H1 (cell line): ENCODE data around the gene KRTAP6-1. TPM values are rescaled to one million over a fixed set of nuclear protein-coding genes. Genes with fewer than 3 reads are reported as not detected.

ENCODE experiments used
- CTCF ChIA-PET: fragments of 300-600 bp; sonication (Branson Sonifier 250); formaldehyde crosslinking; loops from one replicate; lab custom pipeline; 2021; ENCODE audit not compliant: partially characterized antibody; lab: Charles Lee
- POLR2A ChIA-PET: fragments of 300-600 bp; sonication (Branson Sonifier 250); formaldehyde crosslinking; loops from one replicate; lab custom pipeline; 2021; ENCODE audit warnings: inconsistent platforms; ENCODE audit not compliant: partially characterized antibody; lab: Charles Lee
- DNase-seq, 2 experiments: peaks; one replicate each; pipeline versions ENCODE4 v3.0.0 to v3.0.0-alpha.2; 2010 to 2022; ENCODE audit warnings: low spot score in 2 of 2, low read depth in 1 of 2, mixed read lengths in 1 of 2
- FAIRE-seq: peaks from 2 replicates; lab custom pipeline; 2011; peaks lifted over from hg19 to GRCh38; lab: Jason Lieb, UNC
- H2AFZ ChIP-seq: 2 replicates; pipeline ENCODE4 v1.8.1; 2012; ENCODE audit warnings: low read length, inconsistent platforms
- H2AK5ac ChIP-seq: 2 replicates; pipeline ENCODE4 v1.6.1; 2013; ENCODE audit warnings: low read depth, low read length
- H2BK120ac ChIP-seq: replicated peaks from 2 replicates; pipeline ENCODE3; 2013; ENCODE audit warnings: low read depth, low read length, inconsistent platforms
- H2BK12ac ChIP-seq: 2 replicates; pipeline ENCODE4 v1.6.1; 2013; ENCODE audit warnings: low read depth, low read length
- H2BK15ac ChIP-seq: 2 replicates; pipeline ENCODE4 v1.6.1; 2013; ENCODE audit warnings: low read length
- H2BK20ac ChIP-seq: 2 replicates; pipeline ENCODE4 v1.6.1; 2013; ENCODE audit warnings: low read length
- H2BK5ac ChIP-seq: 2 replicates; pipeline ENCODE4 v1.6.1; 2013; ENCODE audit warnings: low read depth, low read length
- H3K14ac ChIP-seq: 2 replicates; pipeline ENCODE4 v1.6.1; 2013; ENCODE audit warnings: inconsistent platforms; ENCODE audit not compliant: insufficient read length
- H3K18ac ChIP-seq: 2 replicates; pipeline ENCODE4 v1.6.1; 2013; ENCODE audit warnings: low read length; ENCODE audit errors: extremely low read depth
- H3K23ac ChIP-seq: 2 replicates; pipeline ENCODE4 v1.6.1; 2013; ENCODE audit warnings: inconsistent platforms; ENCODE audit not compliant: insufficient read length
- H3K23me2 ChIP-seq: 2 replicates; pipeline ENCODE4 v1.6.1; 2013; ENCODE audit warnings: low read depth, low read length
- H3K27ac ChIP-seq: 2 replicates; pipeline ENCODE4 v1.6.1; 2011; ENCODE audit warnings: low read depth, low read length, inconsistent platforms
- H3K27me3 ChIP-seq, 4 experiments: replicated peaks in 1 of 4; 1 replicate in 1 of 4; 2 replicates in 3 of 4; pipeline versions ENCODE4 v1.6.1 to v1.8.1; 2011 to 2013; ENCODE audit warnings: low read length in 3 of 4, mild to moderate bottlenecking in 3 of 4, inconsistent platforms in 2 of 4, mixed read lengths in 2 of 4, moderate library complexity in 1 of 4; ENCODE audit not compliant: control insufficient read depth in 3 of 4, insufficient read depth in 3 of 4; ENCODE audit errors: extremely low read depth in 1 of 4
- H3K36me3 ChIP-seq, 4 experiments: 2 replicates each; pipeline versions ENCODE4 v1.6.1 to v1.8.1; 2011 to 2013; ENCODE audit warnings: mild to moderate bottlenecking in 4 of 4, low read length in 3 of 4, moderate library complexity in 2 of 4, control low read depth in 1 of 4, inconsistent platforms in 1 of 4; ENCODE audit not compliant: insufficient read depth in 4 of 4, control insufficient read depth in 2 of 4
- H3K4ac ChIP-seq: replicated peaks from 2 replicates; pipeline ENCODE3; 2013; ENCODE audit warnings: low read length, low read depth, mixed read lengths, inconsistent platforms; ENCODE audit not compliant: insufficient read length
- H3K4me1 ChIP-seq, 4 experiments: replicated peaks in 1 of 4; 1 replicate in 1 of 4; 2 replicates in 3 of 4; pipeline versions ENCODE4 v1.6.1 to v1.8.1; 2011 to 2013; ENCODE audit warnings: low read length in 3 of 4, inconsistent platforms in 2 of 4, mixed read lengths in 1 of 4; ENCODE audit not compliant: insufficient read depth in 4 of 4, control insufficient read depth in 3 of 4
- H3K4me2 ChIP-seq, 2 experiments: 2 replicates each; pipeline versions ENCODE4 v1.6.1 to v1.8.1; 2011 to 2013; ENCODE audit warnings: low read depth in 2 of 2, low read length in 2 of 2, control low read depth in 1 of 2, inconsistent platforms in 1 of 2, mild to moderate bottlenecking in 1 of 2; ENCODE audit not compliant: insufficient read depth in 1 of 2
- H3K4me3 ChIP-seq, 4 experiments: fragments of 200-600, 300-600 bp in 1 of 4; sonication (generic), shearing (Covaris generic), sonication (Bioruptor Twin) in 1 of 4; 2 replicates each; pipeline versions ENCODE4 v1.5.1 to v1.8.1; 2011 to 2016; ENCODE audit warnings: low read length in 4 of 4, low read depth in 3 of 4, control low read depth in 2 of 4, inconsistent platforms in 2 of 4, mild to moderate bottlenecking in 2 of 4, mixed read lengths in 1 of 4, moderate library complexity in 1 of 4; ENCODE audit not compliant: insufficient read depth in 2 of 4; ENCODE audit errors: extremely low read depth in 1 of 4
- H3K56ac ChIP-seq: replicated peaks from 2 replicates; pipeline ENCODE3; 2013; ENCODE audit warnings: low read depth, mild to moderate bottlenecking, mixed read lengths, low read length, inconsistent platforms; ENCODE audit not compliant: insufficient read length
- H3K79me1 ChIP-seq: 2 replicates; pipeline ENCODE4 v1.6.1; 2013; ENCODE audit warnings: low read depth, low read length, control low read depth
- H3K79me2 ChIP-seq, 2 experiments: 2 replicates each; pipeline versions ENCODE4 v1.6.1 to v1.8.1; 2012 to 2013; ENCODE audit warnings: low read length in 2 of 2, mild to moderate bottlenecking in 2 of 2, inconsistent platforms in 1 of 2; ENCODE audit not compliant: insufficient read depth in 2 of 2, control insufficient read depth in 1 of 2
- H3K9ac ChIP-seq, 4 experiments: replicated peaks in 1 of 4; 1 replicate in 1 of 4; 2 replicates in 3 of 4; pipeline versions ENCODE4 v1.6.1 to v1.8.1; 2011 to 2013; ENCODE audit warnings: low read depth in 3 of 4, low read length in 3 of 4, control low read depth in 2 of 4, mild to moderate bottlenecking in 2 of 4, moderate library complexity in 2 of 4, inconsistent platforms in 1 of 4; ENCODE audit errors: extremely low read depth in 1 of 4
- H3K9me3 ChIP-seq, 2 experiments: 2 replicates each; pipeline versions ENCODE4 v1.6.1 to v1.8.1; 2012 to 2013; ENCODE audit warnings: mild to moderate bottlenecking in 2 of 2, moderate library complexity in 2 of 2, control low read depth in 1 of 2, inconsistent platforms in 1 of 2, low read depth in 1 of 2, low read length in 1 of 2, mixed read lengths in 1 of 2; ENCODE audit not compliant: insufficient read depth in 2 of 2
- H4K20me1 ChIP-seq, 2 experiments: replicated peaks in 1 of 2; 2 replicates each; pipeline versions ENCODE3 to v1.8.1; 2011 to 2013; ENCODE audit warnings: inconsistent platforms in 2 of 2, low read length in 2 of 2, mild to moderate bottlenecking in 1 of 2; ENCODE audit not compliant: insufficient read depth in 2 of 2, control insufficient read depth in 1 of 2
- H4K5ac ChIP-seq: 2 replicates; pipeline ENCODE4 v1.6.1; 2013; ENCODE audit warnings: low read length, low read depth, mixed read lengths, inconsistent platforms; ENCODE audit not compliant: insufficient read length
- H4K8ac ChIP-seq: 2 replicates; pipeline ENCODE4 v1.8.0; 2013; ENCODE audit warnings: mild to moderate bottlenecking, moderate library complexity, low read length, inconsistent platforms; ENCODE audit not compliant: insufficient read depth; ENCODE audit errors: extremely low read depth
- H4K91ac ChIP-seq: replicated peaks from 2 replicates; pipeline ENCODE3; 2013; ENCODE audit warnings: low read length, mixed read lengths, inconsistent platforms; ENCODE audit not compliant: insufficient read length
- BCL11A ChIP-seq, 2 experiments: IDR thresholded peaks; one replicate each; pipeline ENCODE4 v1.6.1; 2011; ENCODE audit warnings: low read depth in 2 of 2, low read length in 2 of 2, mild to moderate bottlenecking in 2 of 2
- CTCF ChIP-seq, 3 experiments: IDR thresholded peaks; 1 replicate in 2 of 3; 2 replicates in 1 of 3; pipeline versions ENCODE4 v1.5.1 to v1.6.1; 2011; ENCODE audit warnings: low read length in 3 of 3, mild to moderate bottlenecking in 3 of 3, inconsistent platforms in 2 of 3, low read depth in 1 of 3, moderate library complexity in 1 of 3; ENCODE audit not compliant: insufficient read depth in 1 of 3; ENCODE audit errors: control extremely low read depth in 1 of 3
- RAD21 ChIP-seq, 2 experiments: IDR thresholded peaks in 1 of 2; conservative IDR thresholded peaks in 1 of 2; 2 replicates each; pipeline ENCODE4 v1.6.1; 2011; ENCODE audit warnings: low read depth in 2 of 2, low read length in 2 of 2, improper control_type of control experiment in 1 of 2, inconsistent platforms in 1 of 2, mild to moderate bottlenecking in 1 of 2, moderate library complexity in 1 of 2
- TCF12 ChIP-seq: IDR thresholded peaks from 2 replicates; pipeline ENCODE4 v1.6.1; 2011; ENCODE audit warnings: low read depth, mild to moderate bottlenecking, low read length
- WGBS, 2 experiments: shearing (Covaris generic) in 1 of 2; methylation state at CpG; one replicate each; pipeline versions ENCODE4 v1.1.6 to v1.1.7; 2013 to 2015; ENCODE audit warnings: low lambda C conversion rate in 2 of 2, mixed read lengths in 2 of 2, inconsistent platforms in 1 of 2, low coverage in 1 of 2, missing lambda C conversion rate in 1 of 2; ENCODE audit not compliant: insufficient replicate concordance in 2 of 2, insufficient coverage in 1 of 2, insufficient read length in 1 of 2; ENCODE audit errors: extremely low coverage in 1 of 2, missing lambda C conversion rate in 1 of 2; 5-methylcytosine and 5-hydroxymethylcytosine counted together
- polyA plus RNA-seq, 7 experiments: library from polyadenylated mRNA; depleted of rRNA in 3 of 7; stranded (reverse) in 5 of 7; unstranded in 2 of 7; fragments of >200 nt in 5 of 7; fragments of 200-250 nt in 2 of 7; gene quantifications; 1 replicate in 5 of 7; 2 replicates in 1 of 7; 4 replicates in 1 of 7; pipeline versions ENCODE4 v1.2.1 to v1.2.3, GENCODE V29; 2011 to 2013; ENCODE audit warnings: missing spikeins in 2 of 7, mixed read lengths in 2 of 7
- total RNA-seq: library from RNA; stranded (reverse); fragmentation: NEBNext Ultra II Directional; extraction: Animal tissue kit (Norgen Biotek cat#: 25700); gene quantifications from 2 replicates; pipeline ENCODE4 v1.2.1, GENCODE V29; 2021

The KRTAP6-1 gene
- total and polyA plus RNA-seq, 2 of the 8 experiments (the other 6 are each of a cell fraction or from before 2014, with no cell fraction given): not detected

- H4K5ac ChIP-seq: no peak overlapping the region
- ChIA-PET POLR2A (no interaction called here), CTCF (interaction anchor here (0.7 kb wide), 1 partner anchor 75 kb away, joined by 3 read pairs; no protein-coding TSS in a partner anchor)
- H2BK12ac ChIP-seq: no peak overlapping the region
- H3K23me2 ChIP-seq: no peaks in the 10 kb centered on the region
- no peak overlapping the region for H3K4me2 ChIP-seq
- H3K4me3 ChIP-seq: no peak overlapping the region
- no peaks in the 10 kb centered on the region for H3K27me3 ChIP-seq
- H3K79me2 ChIP-seq: no peaks in the 10 kb centered on the region
- H2BK5ac ChIP-seq: no peak overlapping the region
- H2AK5ac ChIP-seq: no peak overlapping the region
- H2AFZ ChIP-seq: no peak overlapping the region
- H3K23ac ChIP-seq: no peak overlapping the region
- H3K4ac ChIP-seq: no peak overlapping the region
- H3K9me3 ChIP-seq: no peaks in the 10 kb centered on the region
- no peak overlapping the region for H2BK120ac ChIP-seq
- no peak overlapping the region for H3K18ac ChIP-seq
- no peaks in the 10 kb centered on the region for H3K79me1 ChIP-seq
- no peak overlapping the region for H4K8ac ChIP-seq
- H2BK20ac ChIP-seq: no peak overlapping the region
- H2BK15ac ChIP-seq: no peak overlapping the region
- no peak overlapping the region for H3K14ac ChIP-seq
- no peaks in the 10 kb centered on the region for H4K20me1 ChIP-seq
- H4K91ac ChIP-seq: no peak overlapping the region
- TF ChIP-seq RAD21 (IDR thresholded peaks at IDR 0.05 in 1 of 2, conservative IDR thresholded peaks at IDR 0.05 in 1 of 2; ENCODE audit: low read depth in 2 of 2, low read length in 2 of 2) (no peak), CTCF (IDR thresholded peaks at IDR 0.05; ENCODE audit: control extremely low read depth in 1 of 3, insufficient read depth in 1 of 3, low read depth in 1 of 3, low read length in 3 of 3) (no peak), BCL11A (IDR thresholded peaks at IDR 0.05; ENCODE audit: low read depth in 2 of 2, low read length in 2 of 2) (no peak), TCF12 (no peak)
- TF ChIP-seq, all 59 proteins: peak for 0
- Histone ChIP-seq H3K9ac (no peak overlapping the region), H3K27ac (no peak overlapping the region), H3K56ac (no peak overlapping the region), H3K4me1 (no peaks in the 10 kb centered on the region), H3K36me3 (no peaks in the 10 kb centered on the region)
- FAIRE-seq: no peak
- 82% methylated on average over 1 of the region's 1 CpG; no CpG with 5 or more reads in 1 of the 2 experiments for WGBS, 2 experiments
- no peak for DNase-seq
Observed at GRCh38 chr21:30579346-30579745, 34.4 kb downstream of the KRTAP6-1 start.
